NT2/D1 (cell line): ENCODE data around the gene TM4SF4.

Source experiments
- DNase-seq: peaks from one replicate; pipeline ENCODE4 v3.0.0-alpha.2; 2011; ENCODE audit warnings: low read depth, low spot score
- H3K27me3 ChIP-seq: 2 replicates; pipeline ENCODE4 v1.6.0; 2011; ENCODE audit warnings: mild to moderate bottlenecking; ENCODE audit not compliant: insufficient read length, insufficient read depth
- H3K36me3 ChIP-seq: 2 replicates; pipeline ENCODE4 v1.6.1; 2011; ENCODE audit warnings: mild to moderate bottlenecking, low read length, mixed read lengths; ENCODE audit not compliant: insufficient read depth, insufficient read length
- H3K4me1 ChIP-seq: 2 replicates; pipeline ENCODE4 v1.5.1; 2011; ENCODE audit not compliant: insufficient read depth, insufficient read length
- H3K4me3 ChIP-seq: 2 replicates; pipeline ENCODE4 v1.5.1; 2011; ENCODE audit warnings: low read depth; ENCODE audit not compliant: insufficient read length
- H3K9ac ChIP-seq: 2 replicates; pipeline ENCODE4 v1.6.0; 2011; ENCODE audit warnings: low read depth; ENCODE audit not compliant: insufficient read length
- H3K9me3 ChIP-seq: 2 replicates; pipeline ENCODE4 v1.5.1; 2011; ENCODE audit warnings: mild to moderate bottlenecking, low read length; ENCODE audit not compliant: insufficient read depth
- SUZ12 ChIP-seq: IDR thresholded peaks from 2 replicates; pipeline ENCODE4 v1.6.1; 2011; ENCODE audit not compliant: insufficient read length, insufficient read depth; ENCODE audit errors: extremely low read depth
- YY1 ChIP-seq: IDR thresholded peaks from 2 replicates; pipeline ENCODE4 v1.6.1; 2011; ENCODE audit not compliant: insufficient read length, insufficient read depth
- ZNF274 ChIP-seq: IDR thresholded peaks from 2 replicates; pipeline ENCODE4 v1.6.1; 2011; ENCODE audit warnings: mild to moderate bottlenecking, low read depth, low read length

The TM4SF4 gene

DNA sequence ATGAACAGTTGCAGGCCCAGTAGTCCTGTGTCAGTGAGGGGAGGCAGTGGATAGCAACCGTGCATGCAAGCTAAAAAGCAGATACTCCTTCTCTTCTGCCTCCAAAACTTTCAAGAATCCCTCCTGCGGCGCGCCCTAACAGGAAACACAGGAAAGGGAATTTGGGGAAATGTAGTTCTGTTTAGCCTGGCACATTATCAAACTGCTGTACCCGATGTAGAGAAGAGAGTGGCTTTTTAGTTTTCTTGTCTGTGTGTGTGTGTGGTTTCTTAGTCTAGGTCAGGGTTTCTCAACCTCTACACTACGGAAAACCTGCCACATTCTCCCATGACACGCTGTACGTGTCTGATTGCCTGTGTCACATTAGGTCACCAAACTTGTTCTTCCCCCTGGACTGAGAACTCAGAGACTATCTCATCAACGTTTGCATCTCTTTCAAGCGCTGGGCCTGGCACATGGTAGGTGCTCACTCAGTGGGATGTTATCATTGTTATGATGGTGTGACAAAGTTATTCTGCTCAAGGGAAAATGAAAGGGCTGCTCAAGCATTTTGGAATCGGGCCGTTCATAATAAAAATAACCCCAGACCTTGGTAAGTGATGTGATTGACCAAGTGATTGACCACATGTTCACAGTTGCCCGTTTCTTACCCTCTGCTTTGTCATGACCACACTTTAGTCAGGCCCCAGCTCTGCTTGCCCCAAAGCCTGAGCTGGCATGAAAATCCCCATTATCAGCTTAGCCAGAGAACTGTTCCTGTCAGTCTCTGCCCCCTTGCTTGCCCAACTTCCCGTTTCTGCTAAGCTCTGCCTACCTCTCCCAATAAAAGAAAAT, 33.2 kb downstream of the TM4SF4 start:
- TF ChIP-seq ZNF274: no peak
- no peak for TF ChIP-seq SUZ12
- no peak for TF ChIP-seq YY1
- no peaks in the 10 kb centered on the region for H3K9me3 ChIP-seq

DNA sequence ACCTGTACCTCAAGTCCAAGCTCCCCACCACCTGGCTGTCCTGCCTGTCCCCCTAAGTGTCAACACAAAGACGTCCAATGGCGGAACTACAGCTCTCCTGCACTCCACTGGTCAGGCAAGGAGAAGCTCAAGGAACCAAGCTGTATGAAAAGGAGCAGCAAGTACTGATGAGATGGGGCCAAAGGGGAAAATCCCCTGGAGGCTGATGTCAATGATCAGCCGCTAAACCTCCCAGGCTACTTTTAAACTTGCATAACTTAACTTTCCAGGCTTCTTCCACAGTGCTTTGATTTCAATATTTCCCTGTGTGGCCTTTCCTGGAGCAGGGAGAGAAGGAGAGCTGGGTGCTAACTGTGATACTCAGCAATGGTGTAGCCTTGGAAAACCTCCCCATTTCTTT, 35.0 kb downstream of the TM4SF4 start:
- Histone ChIP-seq H3K27me3 (no peaks in the 10 kb centered on the region), H3K4me1 (no peaks in the 10 kb centered on the region), H3K9me3 (no peaks in the 10 kb centered on the region), H3K4me3 (no peak overlapping the region), H3K36me3 (no peaks in the 10 kb centered on the region), H3K9ac (no peak overlapping the region)
- TF ChIP-seq YY1: no peak
- no peak for TF ChIP-seq ZNF274
- no peak for TF ChIP-seq SUZ12
- DNase-seq: no peak

More for the DNA sequence above, 33.2 kb downstream of the TM4SF4 start:
- Histone ChIP-seq H3K36me3 (no peaks in the 10 kb centered on the region), H3K4me1 (no peaks in the 10 kb centered on the region), H3K27me3 (no peaks in the 10 kb centered on the region), H3K4me3 (no peak overlapping the region), H3K9ac (no peak overlapping the region)
- no peak for DNase-seq

DNA sequence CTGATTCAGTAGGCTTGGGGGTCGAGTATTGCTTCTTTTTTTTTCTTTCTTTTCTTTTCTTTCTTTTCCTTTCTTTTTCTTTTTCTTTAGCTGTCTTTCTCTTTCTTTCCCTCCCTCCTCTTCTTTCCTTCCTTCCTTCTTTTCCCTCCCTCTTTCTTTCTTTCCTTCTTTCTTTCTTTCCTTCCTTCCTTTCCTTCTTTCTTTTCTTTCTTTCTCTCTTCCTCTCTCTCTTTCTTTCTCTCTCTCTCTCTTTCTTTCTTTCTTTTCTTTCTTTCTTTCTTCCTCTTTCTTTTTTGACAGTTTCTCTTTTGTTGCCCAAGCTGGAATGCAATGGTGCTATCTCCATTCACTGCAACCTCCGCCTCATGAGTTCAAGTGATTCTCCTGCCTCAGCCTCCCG, 36.0 kb downstream of the TM4SF4 start:
- DNase-seq: no peak
- TF ChIP-seq YY1: no peak
- TF ChIP-seq SUZ12: no peak
- no peak for TF ChIP-seq ZNF274
- Histone ChIP-seq H3K4me1 (no peaks in the 10 kb centered on the region), H3K9me3 (no peaks in the 10 kb centered on the region), H3K36me3 (no peaks in the 10 kb centered on the region), H3K4me3 (no peak overlapping the region), H3K9ac (no peak overlapping the region), H3K27me3 (no peaks in the 10 kb centered on the region)

DNA sequence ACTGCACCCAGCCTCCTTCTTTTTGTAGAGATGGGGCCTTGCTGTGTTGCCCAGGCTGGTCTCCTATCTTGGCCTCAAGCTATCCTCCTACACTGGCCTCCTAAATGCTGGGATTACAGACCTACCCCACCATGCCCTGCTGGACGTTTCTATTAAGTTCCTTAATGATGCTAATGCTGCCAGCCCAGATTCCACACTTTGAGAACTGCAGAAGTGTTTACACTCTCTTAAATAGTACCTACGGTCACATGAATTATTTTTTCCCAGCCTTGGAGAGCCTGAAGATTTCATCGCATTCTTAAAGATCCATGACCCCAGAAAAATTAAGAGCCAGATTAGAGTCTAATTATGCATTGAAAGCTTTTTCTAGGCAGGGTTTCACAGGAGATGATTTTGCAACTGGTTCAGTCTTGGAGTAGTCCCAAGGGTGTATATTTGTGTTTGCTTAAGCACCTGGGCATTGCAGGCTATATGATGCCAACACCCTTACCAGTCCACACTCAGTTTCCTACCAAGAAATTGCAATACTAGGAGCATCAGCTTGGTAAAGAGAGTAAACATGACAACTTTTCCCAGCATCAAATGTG, 36.6 kb downstream of the TM4SF4 start:
- Histone ChIP-seq H3K4me1 (no peaks in the 10 kb centered on the region), H3K9me3 (no peaks in the 10 kb centered on the region), H3K9ac (no peak overlapping the region), H3K36me3 (no peaks in the 10 kb centered on the region), H3K4me3 (no peak overlapping the region), H3K27me3 (no peaks in the 10 kb centered on the region)
- no peak for DNase-seq
- TF ChIP-seq SUZ12 (no peak), ZNF274 (no peak), YY1 (no peak)

DNA sequence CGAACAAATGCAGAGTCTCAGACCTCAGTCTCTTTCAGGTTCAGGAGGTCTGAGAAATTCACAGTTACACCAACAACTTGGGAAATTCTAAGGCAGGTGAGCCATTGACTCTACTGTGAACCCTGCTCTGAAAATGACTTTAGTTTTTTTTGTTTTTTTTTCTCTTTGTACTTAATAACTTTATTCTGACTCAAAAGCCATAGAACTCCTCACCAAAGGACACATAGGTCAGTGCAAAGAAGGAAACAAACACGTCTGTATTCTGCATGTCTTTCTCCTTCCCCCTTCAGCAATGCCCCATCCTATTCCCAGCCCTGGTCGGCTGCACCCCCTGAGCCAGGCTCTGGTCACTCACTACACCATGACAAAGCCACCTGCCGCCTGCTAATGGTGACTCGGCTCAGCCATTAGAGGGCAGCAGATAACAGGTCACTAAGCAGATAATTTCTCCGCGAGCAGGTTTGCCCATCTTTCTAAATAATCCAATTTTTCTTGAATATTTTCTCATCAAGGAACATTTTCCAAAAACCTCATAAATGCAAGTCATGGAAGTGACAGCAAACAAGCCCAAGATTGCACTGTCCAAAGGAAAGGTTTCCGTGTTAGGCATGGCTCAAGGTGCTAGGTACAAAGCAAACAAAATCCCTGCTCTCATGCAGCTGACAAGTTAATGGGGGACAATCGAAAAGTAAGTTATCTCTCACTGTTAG, 37.7 kb downstream of the TM4SF4 start:
- TF ChIP-seq ZNF274 (no peak), YY1 (no peak), SUZ12 (no peak)
- DNase-seq: peak; percentile 66
- peaks cover 9% of the 10 kb centered on the region for H3K36me3 ChIP-seq
- no peaks in the 10 kb centered on the region for H3K9me3 ChIP-seq
- H3K9ac ChIP-seq: no peak overlapping the region
- H3K4me3 ChIP-seq: no peak overlapping the region
- H3K27me3 ChIP-seq: no peaks in the 10 kb centered on the region
- H3K4me1 ChIP-seq: no peaks in the 10 kb centered on the region

DNA sequence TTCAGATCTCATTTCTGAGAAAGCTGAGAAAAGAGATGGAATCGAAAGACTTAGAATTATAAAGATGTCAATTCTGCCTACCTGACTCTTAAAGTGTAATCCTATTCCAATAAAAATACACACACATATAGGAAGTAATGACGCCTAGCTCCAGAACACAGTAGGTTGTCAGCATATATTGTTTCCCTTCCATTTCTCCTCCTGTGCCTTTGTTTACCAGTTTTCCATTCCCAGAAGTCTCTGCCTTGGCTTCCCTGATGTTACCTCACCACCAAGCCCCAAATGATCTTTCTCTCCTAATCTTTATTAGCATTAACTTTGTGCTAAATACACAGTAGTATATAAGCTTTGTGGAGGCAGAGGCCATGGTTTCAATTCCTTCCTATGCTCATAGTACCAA, 40.0 kb downstream of the TM4SF4 start:
- Histone ChIP-seq H3K36me3 (peaks cover 19% of the 10 kb centered on the region), H3K4me3 (no peak overlapping the region), H3K9ac (no peak overlapping the region), H3K27me3 (no peaks in the 10 kb centered on the region), H3K4me1 (no peaks in the 10 kb centered on the region), H3K9me3 (no peaks in the 10 kb centered on the region)
- no peak for TF ChIP-seq SUZ12
- DNase-seq: no peak

DNA sequence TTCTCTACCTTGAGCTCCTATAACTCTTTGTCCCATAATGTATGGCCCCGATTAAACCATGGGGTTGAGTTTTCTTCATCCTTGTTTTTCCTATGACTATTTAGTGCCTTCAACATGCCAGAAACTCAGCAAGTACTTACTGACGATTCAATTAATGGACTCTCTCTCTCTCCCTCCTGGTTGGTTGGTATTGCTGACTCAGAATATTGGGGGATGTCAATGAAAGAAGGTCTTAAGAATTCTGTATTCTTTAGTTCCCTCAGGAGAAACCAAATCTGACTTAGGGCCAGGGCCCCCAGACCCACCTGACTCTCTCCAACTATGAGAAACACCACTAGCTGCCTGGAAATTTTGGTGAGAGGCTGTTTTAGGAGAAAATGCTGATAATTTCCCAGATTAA, 40.8 kb downstream of the TM4SF4 start:
- no peak overlapping the region for H3K4me3 ChIP-seq
- H3K9ac ChIP-seq: no peak overlapping the region
- H3K36me3 ChIP-seq: peaks cover 23% of the 10 kb centered on the region
- no peak for TF ChIP-seq SUZ12
- TF ChIP-seq ZNF274: no peak
- no peak for TF ChIP-seq YY1
- no peak for DNase-seq
- no peaks in the 10 kb centered on the region for H3K9me3 ChIP-seq
- H3K4me1 ChIP-seq: no peaks in the 10 kb centered on the region
- no peaks in the 10 kb centered on the region for H3K27me3 ChIP-seq
